Right lobe of liver (tissue), 6 donors: ENCODE data around the gene CCNF. TPM values are rescaled to one million over a fixed set of nuclear protein-coding genes. Genes with fewer than 3 reads are reported as not detected.
"Not testable (repeated sequence)": the region's sequence is repeated elsewhere in the genome, so short reads cannot be mapped to it uniquely, and the experiment has no call there.

Source experiments
- ATAC-seq, 4 donors: fragments of 200-7000 bp; cut with Tn5 transposase; one replicate each; pipeline ENCODE4 v1.9.1; 2020; ENCODE audit warnings: mild to moderate bottlenecking in 4 of 4, moderate library complexity in 4 of 4
- DNase-seq, 3 donors: peaks; one replicate each; pipeline ENCODE4 v3.0.0-alpha.2; 2020
- H3K27ac ChIP-seq, 3 donors: fragments of 200-600 bp; one replicate each; pipeline ENCODE4 v1.8.0; 2022
- H3K27me3 ChIP-seq, 2 donors: fragments of 200-600 bp; one replicate each; pipeline ENCODE4 v1.8.0; 2022
- H3K36me3 ChIP-seq, 4 donors: fragments of 200-600 bp; sonication (generic) in 1 of 4; one replicate each; pipeline versions ENCODE4 v1.5.1 to v1.8.0; 2017 to 2022; ENCODE audit warnings: control low read depth in 1 of 4
- H3K4me1 ChIP-seq, 4 donors: fragments of 200-600 bp; sonication (generic) in 1 of 4; one replicate each; pipeline versions ENCODE4 v1.5.1 to v1.8.0; 2017 to 2022; ENCODE audit warnings: control low read depth in 1 of 4
- H3K4me3 ChIP-seq, 3 donors: fragments of 200-600 bp; one replicate each; pipeline ENCODE4 v1.8.0; 2022
- H3K9me3 ChIP-seq, 4 donors: fragments of 200-600 bp; sonication (generic) in 1 of 4; one replicate each; pipeline versions ENCODE4 v1.5.1 to v1.8.0; 2017 to 2022; ENCODE audit warnings: control low read depth in 1 of 4
- POLR2A ChIP-seq: fragments of 450-650 bp; IDR thresholded peaks from one replicate; pipeline ENCODE4 v1.6.1; 2017; ENCODE audit warnings: antibody characterized with exemption, mild to moderate bottlenecking
- WGBS: methylation state at CpG from one replicate; pipeline ENCODE4 v1.1.6; 2018; ENCODE audit warnings: low coverage, low lambda C conversion rate; ENCODE audit not compliant: insufficient coverage; ENCODE audit errors: missing lambda C conversion rate; 5-methylcytosine and 5-hydroxymethylcytosine counted together
- intact Hi-C, 2 donors: fragments of 100-400 bp; cut with DNase I; formaldehyde crosslinking; loops; one replicate each; pipeline versions ENCODE4 v1.11.2 to v1.14.1; 2022
- total RNA-seq, 6 experiments: library from RNA; depleted of rRNA in 2 of 6; stranded (reverse); fragments of >200 nt in 2 of 6; fragmentation: NEBNext Ultra II Directional in 3 of 6; extraction: Animal tissue kit (Norgen Biotek cat#: 25700) in 3 of 6; gene quantifications; one replicate each; pipeline versions ENCODE4 v1.1.0 to v1.2.4, GENCODE V29; 2016 to 2023
- TF ChIP-seq, protein P1 (sequence below), 4 donors: fragments of 200-600 bp in 3 of 4; fragments of 450-650 bp in 1 of 4; IDR thresholded peaks; one replicate each; pipeline versions ENCODE4 v1.5.1 to v1.8.0; 2016 to 2022; ENCODE audit warnings: antibody characterized with exemption in 4 of 4, mild to moderate bottlenecking in 2 of 4
- donor health status: DM: no; HTN: yes; CAD: no.
- donor health status: DM: no; HTN: no; CAD: no.
- donor health status: DM: no; HTN: no; CAD: no.
- donor health status: DM: no; HTN: yes; CAD: no.
- donor health status: DM: no; HTN: yes; CAD: no.

The CCNF gene
- total RNA-seq, 6 experiments from 2014 or later, result 1.3 to 2.7 (median 1.7) TPM

- TF ChIP-seq, protein P1, sequence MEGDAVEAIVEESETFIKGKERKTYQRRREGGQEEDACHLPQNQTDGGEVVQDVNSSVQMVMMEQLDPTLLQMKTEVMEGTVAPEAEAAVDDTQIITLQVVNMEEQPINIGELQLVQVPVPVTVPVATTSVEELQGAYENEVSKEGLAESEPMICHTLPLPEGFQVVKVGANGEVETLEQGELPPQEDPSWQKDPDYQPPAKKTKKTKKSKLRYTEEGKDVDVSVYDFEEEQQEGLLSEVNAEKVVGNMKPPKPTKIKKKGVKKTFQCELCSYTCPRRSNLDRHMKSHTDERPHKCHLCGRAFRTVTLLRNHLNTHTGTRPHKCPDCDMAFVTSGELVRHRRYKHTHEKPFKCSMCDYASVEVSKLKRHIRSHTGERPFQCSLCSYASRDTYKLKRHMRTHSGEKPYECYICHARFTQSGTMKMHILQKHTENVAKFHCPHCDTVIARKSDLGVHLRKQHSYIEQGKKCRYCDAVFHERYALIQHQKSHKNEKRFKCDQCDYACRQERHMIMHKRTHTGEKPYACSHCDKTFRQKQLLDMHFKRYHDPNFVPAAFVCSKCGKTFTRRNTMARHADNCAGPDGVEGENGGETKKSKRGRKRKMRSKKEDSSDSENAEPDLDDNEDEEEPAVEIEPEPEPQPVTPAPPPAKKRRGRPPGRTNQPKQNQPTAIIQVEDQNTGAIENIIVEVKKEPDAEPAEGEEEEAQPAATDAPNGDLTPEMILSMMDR (IDR thresholded peaks at IDR 0.05), result no peak
- TF ChIP-seq POLR2A, result no peak
- Histone ChIP-seq H3K9me3 (no peaks in the 10 kb centered on the region), H3K27ac (no peak overlapping the region), H3K4me3 (no peak overlapping the region), H3K4me1 (no peaks in the 10 kb centered on the region), H3K36me3 (no peaks in the 10 kb centered on the region), H3K27me3 (no peaks in the 10 kb centered on the region)
- 88% methylated on average over 5 of the region's 24 CpGs for WGBS
- ATAC-seq (no peak), DNase-seq (no peak)
- intact Hi-C loops, result loop anchor here in 1 of 2 donors (10.0 kb wide), 1 partner anchor 58 kb away; no protein-coding TSS in a partner anchor
Observed at GRCh38 chr16:2437032-2437790, 8.0 kb downstream of the CCNF start.

GRCh38 chr16:2438121-2438520 lies 8.9 kb downstream of the CCNF start:
- Histone ChIP-seq H3K27me3 (no peaks in the 10 kb centered on the region), H3K27ac (no peak overlapping the region), H3K4me3 (no peak overlapping the region), H3K4me1 (no peaks in the 10 kb centered on the region), H3K9me3 (no peaks in the 10 kb centered on the region), H3K36me3 (no peaks in the 10 kb centered on the region)
- TF ChIP-seq POLR2A, result no peak
- ATAC-seq (no peak), DNase-seq (no peak)
- intact Hi-C loops, result loop anchor here in 1 of 2 donors (10.0 kb wide), 1 partner anchor 57 kb away; no protein-coding TSS in a partner anchor
- 90% methylated on average over 9 of the region's 14 CpGs for WGBS

- no peaks in the 10 kb centered on the region for H3K36me3 ChIP-seq
- no peak for ATAC-seq
- WGBS, result 100% methylated on average over 1 of the region's 11 CpGs
- no peaks in the 10 kb centered on the region for H3K27me3 ChIP-seq
- intact Hi-C loops, result loop anchor here in 1 of 2 donors (10.0 kb wide), 1 partner anchor 55 kb away; no protein-coding TSS in a partner anchor
- H3K4me1 ChIP-seq, result no peaks in the 10 kb centered on the region
- H3K27ac ChIP-seq, result no peak overlapping the region
- DNase-seq, result no peak
- TF ChIP-seq POLR2A, result no peak
- TF ChIP-seq, protein P1 (IDR thresholded peaks at IDR 0.05), result no peak
- H3K9me3 ChIP-seq, result no peaks in the 10 kb centered on the region
- no peak overlapping the region for H3K4me3 ChIP-seq
Observed at GRCh38 chr16:2439598-2439997, 10.4 kb downstream of the CCNF start.

DNA sequence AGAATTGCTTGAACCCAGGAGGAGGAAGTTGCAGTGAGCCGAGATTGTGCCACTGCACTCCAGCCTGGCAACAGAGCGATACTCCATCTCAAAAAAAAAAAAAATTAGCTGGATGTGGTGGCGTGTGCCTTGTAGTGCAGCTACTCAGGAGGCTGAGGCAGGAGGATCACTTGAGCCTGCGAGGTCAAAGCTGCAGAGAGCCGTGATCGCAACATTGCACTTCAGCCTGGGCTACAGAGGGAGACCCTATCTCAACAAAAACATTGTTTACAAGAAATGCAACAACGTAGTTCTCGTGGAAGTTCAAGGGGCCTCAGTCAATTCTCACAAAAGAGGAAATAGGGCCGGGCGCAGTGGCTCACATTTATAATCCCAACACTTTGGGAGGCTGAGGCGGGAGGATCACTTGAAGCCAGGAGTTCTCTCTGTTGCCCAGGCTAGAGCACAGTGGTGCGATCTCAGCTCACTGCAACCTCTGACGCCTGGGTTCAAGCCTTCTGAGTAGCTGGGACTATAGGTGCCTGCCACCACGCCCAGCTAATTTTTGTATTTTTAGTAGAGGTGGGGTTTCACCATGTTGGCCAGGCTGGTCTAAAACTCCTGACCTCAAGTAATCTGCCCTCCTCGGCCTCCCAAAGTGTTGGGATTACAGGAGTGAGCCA lies 12.0 kb downstream of the CCNF start:
- not testable (repeated sequence) for H3K36me3 ChIP-seq, H3K27ac ChIP-seq

DNA sequence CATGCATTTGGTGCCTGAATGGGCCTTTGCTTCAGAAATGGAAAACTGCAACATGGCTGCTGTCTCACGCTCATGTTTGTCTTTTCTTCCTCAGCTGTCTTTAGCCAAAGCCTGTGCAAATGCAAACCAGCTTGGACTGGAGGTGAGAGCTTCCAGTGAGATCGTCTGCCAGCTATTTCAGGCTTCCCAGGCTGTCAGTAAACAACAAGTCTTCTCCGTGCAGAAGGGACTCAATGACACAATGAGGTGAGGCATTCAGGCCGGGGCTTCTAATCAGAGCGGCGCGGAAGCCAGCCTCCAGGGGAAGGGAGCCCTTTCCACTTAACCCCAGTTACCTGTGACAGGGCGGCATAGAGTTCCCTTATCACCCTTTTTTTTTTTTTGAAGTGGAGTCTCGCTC lies 14.3 kb downstream of the CCNF start:
- ATAC-seq, result no peak
- Histone ChIP-seq H3K27ac (no peak overlapping the region), H3K4me1 (no peaks in the 10 kb centered on the region), H3K9me3 (no peaks in the 10 kb centered on the region), H3K36me3 (no peaks in the 10 kb centered on the region), H3K4me3 (no peak overlapping the region), H3K27me3 (no peaks in the 10 kb centered on the region)
- intact Hi-C loops, result no loop called here
- WGBS, result 82% methylated on average over 5 of the region's 9 CpGs
- no peak for TF ChIP-seq POLR2A
- TF ChIP-seq, protein P1 (IDR thresholded peaks at IDR 0.05), result no peak
- no peak for DNase-seq

More for the DNA sequence above, 12.0 kb downstream of the CCNF start:
- H3K4me3 ChIP-seq, ATAC-seq, H3K9me3 ChIP-seq, DNase-seq, H3K4me1 ChIP-seq, H3K27me3 ChIP-seq, intact Hi-C loops: not testable (repeated sequence)
- WGBS, result 56% methylated on average over 3 of the region's 15 CpGs
